NT2/D1 (cell line): ENCODE results near the gene LSG1.
"Not testable (repeated sequence)": the region's sequence is repeated elsewhere in the genome, so short reads cannot be mapped to it uniquely, and the experiment has no call there.

Experiments
- YY1 ChIP-seq: IDR thresholded peaks from 2 replicates; pipeline ENCODE4 v1.6.1; 2011; ENCODE audit not compliant: insufficient read length, insufficient read depth
- ZNF274 ChIP-seq: IDR thresholded peaks from 2 replicates; pipeline ENCODE4 v1.6.1; 2011; ENCODE audit warnings: mild to moderate bottlenecking, low read depth, low read length

GRCh38 chr3:194605314-194605713, 66.7 kb downstream of the LSG1 start:
- not testable (repeated sequence) for TF ChIP-seq YY1, ZNF274
